Brain microvascular endothelial cell (primary cell): Measurements from ENCODE around the gene YPEL5.

Experiments
- DNase-seq: peaks from one replicate; pipeline ENCODE4 v3.0.0-alpha.2; 2020
- H3K27ac ChIP-seq: fragments of 250-450 bp; sonication (Bioruptor Pico); 2 replicates; pipeline ENCODE4 v1.5.1; 2020; ENCODE audit warnings: mild to moderate bottlenecking, moderate library complexity
- H3K27me3 ChIP-seq: fragments of 250-450 bp; sonication (Bioruptor Pico); replicated peaks from 2 replicates; pipeline ENCODE4 v1.5.1; 2020; ENCODE audit warnings: mild to moderate bottlenecking
- H3K36me3 ChIP-seq: fragments of 250-450 bp; sonication (Bioruptor Pico); replicated peaks from 2 replicates; pipeline ENCODE4 v1.5.1; 2020; ENCODE audit warnings: mild to moderate bottlenecking
- H3K4me3 ChIP-seq: 2 replicates; pipeline ENCODE4 v1.5.1; 2011; ENCODE audit warnings: low read depth, mild to moderate bottlenecking, control low read depth, low read length, moderate library complexity
- CTCF ChIP-seq: IDR thresholded peaks from 2 replicates; pipeline ENCODE4 v1.5.1; 2011; ENCODE audit warnings: low read depth, mild to moderate bottlenecking, moderate library complexity, low read length, control low read depth, inconsistent platforms; ENCODE audit errors: missing control alignments
- in situ Hi-C: cut with HindIII; loops from 2 replicates; pipeline ENCODE4 v1.10.0; 2017; ENCODE audit warnings: low sequenced_read_pairs, low pct_ligation_motif_present

The YPEL5 gene

GRCh38 chr2:30179536-30179935 is 32.7 kb downstream of the YPEL5 start:
- no peak for TF ChIP-seq CTCF
- no peak for DNase-seq
- H3K36me3 ChIP-seq = no peaks in the 10 kb centered on the region
- H3K27me3 ChIP-seq = no peaks in the 10 kb centered on the region
- in situ Hi-C loops = no loop called here
- H3K4me3 ChIP-seq = no peak overlapping the region
- no peak overlapping the region for H3K27ac ChIP-seq

GRCh38 chr2:30180226-30180625 is 33.4 kb downstream of the YPEL5 start:
- no peak for TF ChIP-seq CTCF
- DNase-seq = no peak
- H3K27me3 ChIP-seq = no peaks in the 10 kb centered on the region
- H3K36me3 ChIP-seq = no peaks in the 10 kb centered on the region
- no peak overlapping the region for H3K27ac ChIP-seq
- no peak overlapping the region for H3K4me3 ChIP-seq
- in situ Hi-C loops = no loop called here

GRCh38 chr2:30181176-30181575 is 34.4 kb downstream of the YPEL5 start:
- Histone ChIP-seq H3K36me3 (no peaks in the 10 kb centered on the region), H3K27me3 (no peaks in the 10 kb centered on the region), H3K27ac (no peak overlapping the region), H3K4me3 (no peak overlapping the region)
- in situ Hi-C loops = no loop called here
- no peak for TF ChIP-seq CTCF
- no peak for DNase-seq

GRCh38 chr2:30184035-30184434 is 37.2 kb downstream of the YPEL5 start:
- DNase-seq = no peak
- Histone ChIP-seq H3K27me3 (no peaks in the 10 kb centered on the region), H3K27ac (no peak overlapping the region), H3K4me3 (no peak overlapping the region), H3K36me3 (no peaks in the 10 kb centered on the region)
- no peak for TF ChIP-seq CTCF
- in situ Hi-C loops = no loop called here

- Histone ChIP-seq H3K27ac (no peak overlapping the region), H3K36me3 (no peaks in the 10 kb centered on the region), H3K27me3 (no peaks in the 10 kb centered on the region), H3K4me3 (no peak overlapping the region)
- no peak for DNase-seq
- in situ Hi-C loops = no loop called here
- no peak for TF ChIP-seq CTCF
These were observed 38.4 kb downstream of the YPEL5 start for GRCh38 chr2:30185178-30185577.

GRCh38 chr2:30188292-30188691 is 41.5 kb downstream of the YPEL5 start:
- Histone ChIP-seq H3K4me3 (no peak overlapping the region), H3K27me3 (no peaks in the 10 kb centered on the region), H3K36me3 (no peaks in the 10 kb centered on the region), H3K27ac (no peak overlapping the region)
- no peak for DNase-seq
- in situ Hi-C loops = no loop called here
- no peak for TF ChIP-seq CTCF
